OCI-LY1 (cell line): Measurements from ENCODE around the gene SYTL5.

Experiments
- EZH2 ChIP-seq: fragments of 200-600 bp; sonication (generic), shearing (Covaris generic); IDR thresholded peaks from 2 replicates; pipeline ENCODE4 v1.8.0; 2017; ENCODE audit warnings: borderline replicate concordance, mixed run types, mild to moderate bottlenecking, antibody characterized with exemption, low read length, moderate library complexity, mixed read lengths
- TF ChIP-seq, protein P1 (sequence below): fragments of 200-600 bp; sonication (generic), shearing (Covaris generic); IDR thresholded peaks from 2 replicates; pipeline ENCODE4 v1.5.1; 2017; ENCODE audit warnings: mild to moderate bottlenecking, antibody characterized with exemption, low read length, moderate library complexity, mixed read lengths

- TF ChIP-seq, protein P1, sequence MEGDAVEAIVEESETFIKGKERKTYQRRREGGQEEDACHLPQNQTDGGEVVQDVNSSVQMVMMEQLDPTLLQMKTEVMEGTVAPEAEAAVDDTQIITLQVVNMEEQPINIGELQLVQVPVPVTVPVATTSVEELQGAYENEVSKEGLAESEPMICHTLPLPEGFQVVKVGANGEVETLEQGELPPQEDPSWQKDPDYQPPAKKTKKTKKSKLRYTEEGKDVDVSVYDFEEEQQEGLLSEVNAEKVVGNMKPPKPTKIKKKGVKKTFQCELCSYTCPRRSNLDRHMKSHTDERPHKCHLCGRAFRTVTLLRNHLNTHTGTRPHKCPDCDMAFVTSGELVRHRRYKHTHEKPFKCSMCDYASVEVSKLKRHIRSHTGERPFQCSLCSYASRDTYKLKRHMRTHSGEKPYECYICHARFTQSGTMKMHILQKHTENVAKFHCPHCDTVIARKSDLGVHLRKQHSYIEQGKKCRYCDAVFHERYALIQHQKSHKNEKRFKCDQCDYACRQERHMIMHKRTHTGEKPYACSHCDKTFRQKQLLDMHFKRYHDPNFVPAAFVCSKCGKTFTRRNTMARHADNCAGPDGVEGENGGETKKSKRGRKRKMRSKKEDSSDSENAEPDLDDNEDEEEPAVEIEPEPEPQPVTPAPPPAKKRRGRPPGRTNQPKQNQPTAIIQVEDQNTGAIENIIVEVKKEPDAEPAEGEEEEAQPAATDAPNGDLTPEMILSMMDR: peak; percentile 53
- no peak for TF ChIP-seq EZH2
These were observed 168.8 kb downstream of the SYTL5 start for GRCh38 chrX:38175139-38175538.
